HEK293T (cell line): ENCODE results near the gene PKP1.

Source experiments
- NFRKB ChIP-seq: fragments of 450-650 bp; IDR thresholded peaks from 2 replicates; pipeline ENCODE4 v1.6.1; 2016; ENCODE audit warnings: mild to moderate bottlenecking, moderate library complexity
- SUZ12 ChIP-seq: fragments of 450-650 bp; IDR thresholded peaks from 2 replicates; pipeline ENCODE4 v1.6.1; 2016; ENCODE audit warnings: mild to moderate bottlenecking

- TF ChIP-seq SUZ12 = no peak
- TF ChIP-seq NFRKB = no peak
These were observed 6.4 kb upstream of the PKP1 start for GRCh38 chr1:201276891-201277290.
